GM18520 (cell line): Measurements from ENCODE around the gene UBE2E2.
"Not testable (repeated sequence)": the region's sequence is repeated elsewhere in the genome, so short reads cannot be mapped to it uniquely, and the experiment has no call there.

Source experiments
- ATAC-seq: cut with Tn5 transposase; IDR thresholded peaks from one replicate; pipeline ENCODE4 v1.9.1; 2021; ENCODE audit not compliant: unreplicated experiment

Gene UBE2E2

DNA sequence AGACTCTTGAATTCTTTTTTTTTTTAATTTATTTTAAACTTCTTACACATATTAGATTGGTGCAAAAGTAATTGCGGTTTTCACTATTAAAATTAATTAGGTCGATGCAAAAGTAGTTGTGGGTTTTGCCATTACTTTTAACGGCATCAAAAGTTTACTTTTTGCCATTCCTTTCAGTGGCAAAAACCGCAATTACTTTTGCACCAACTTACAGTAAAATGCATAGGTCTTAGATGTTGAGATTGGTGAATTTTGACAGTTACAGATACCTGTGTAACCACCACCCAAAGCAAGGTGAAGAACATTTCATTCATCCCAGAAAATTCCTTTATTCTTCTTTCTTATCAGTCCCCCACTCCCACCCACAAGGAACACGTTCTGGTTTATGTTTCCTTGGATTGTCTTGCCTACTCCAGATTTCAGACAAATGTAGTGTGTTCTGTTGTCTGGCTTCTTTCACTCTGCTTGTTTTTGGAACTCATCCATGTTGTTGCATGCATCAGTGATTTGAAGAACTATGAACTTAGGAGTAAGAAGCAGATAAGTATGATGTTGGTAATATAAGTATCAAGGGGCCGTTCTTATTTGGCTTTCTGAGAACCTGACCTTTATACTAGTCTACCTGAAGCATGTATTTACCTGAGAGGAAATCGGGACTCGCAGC, 404.2 kb downstream of the UBE2E2 start:
- no peak for ATAC-seq

DNA sequence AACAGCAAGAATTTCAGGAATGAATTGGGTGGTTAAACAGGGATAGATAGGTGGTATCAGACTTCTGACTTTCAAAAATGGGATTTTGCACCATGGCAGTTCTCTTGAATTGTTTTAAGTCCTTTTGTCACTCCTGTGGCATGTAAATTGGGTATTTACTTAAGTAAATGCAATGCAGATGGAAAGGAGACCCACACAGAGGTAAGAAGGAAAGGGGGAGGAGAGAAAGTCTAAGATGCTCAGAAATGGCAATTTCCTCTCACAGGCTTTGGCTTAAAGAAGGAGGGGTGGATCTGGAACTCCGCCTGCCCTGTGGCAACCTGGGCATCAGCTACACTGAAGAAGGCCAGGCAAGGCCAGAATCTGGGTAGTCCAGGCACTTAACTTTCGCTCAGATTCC, 405.5 kb downstream of the UBE2E2 start:
- no peak for ATAC-seq

DNA sequence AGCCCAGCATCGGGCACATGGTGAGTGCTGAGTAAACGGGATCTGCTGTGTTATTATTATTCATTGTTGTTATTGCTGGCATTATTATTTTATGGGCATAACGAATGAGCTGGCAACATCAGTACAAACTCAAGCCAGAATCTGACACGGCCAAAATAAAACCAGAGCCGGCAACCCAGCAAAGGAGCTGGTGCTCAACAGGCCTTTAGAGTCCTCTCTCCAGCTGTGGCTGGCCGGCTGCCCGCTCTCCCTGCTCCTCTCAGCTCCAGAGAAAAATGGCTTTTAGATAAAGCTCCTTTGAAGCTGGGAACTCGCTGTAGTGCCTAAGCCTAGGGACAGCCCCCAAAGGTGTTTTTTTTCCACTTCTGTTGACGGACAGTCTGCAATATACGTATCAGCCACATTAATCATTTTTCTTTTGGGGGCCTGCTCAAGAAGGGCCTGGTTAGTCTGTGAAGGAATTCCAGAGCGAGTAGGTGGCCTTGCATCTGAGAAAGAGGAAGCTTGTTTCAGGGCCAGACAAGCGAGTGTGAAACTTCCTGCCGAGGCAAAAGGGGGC, 408.7 kb downstream of the UBE2E2 start:
- no peak for ATAC-seq

DNA sequence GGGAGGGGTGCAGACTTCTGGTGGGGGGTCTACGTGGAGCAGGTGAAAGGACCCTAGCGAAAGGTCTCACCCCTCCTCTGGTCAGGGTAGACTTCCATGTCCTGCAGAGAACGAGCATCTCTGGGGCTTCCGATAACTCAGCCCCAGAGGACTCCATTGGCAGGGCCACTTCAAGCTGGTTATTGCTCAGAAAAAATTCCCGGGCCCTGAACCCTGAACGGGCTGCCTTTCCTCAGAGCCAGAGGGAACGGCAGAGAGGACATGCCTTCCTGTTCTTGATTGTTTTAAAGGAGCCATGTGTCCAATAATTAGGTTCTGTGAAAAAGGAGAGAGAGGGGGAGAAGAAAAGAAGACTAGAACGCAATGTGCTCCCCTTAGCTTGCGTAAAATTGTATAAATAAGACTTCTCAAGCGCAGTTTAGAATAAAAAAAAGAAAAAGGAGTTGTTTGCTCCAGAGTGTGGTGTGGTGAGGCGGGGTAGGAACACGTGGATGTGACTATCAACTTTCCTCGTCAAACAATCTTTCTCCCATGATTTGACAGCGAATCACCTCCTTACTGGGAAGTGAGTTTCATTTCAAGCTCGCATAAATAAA, 409.3 kb downstream of the UBE2E2 start:
- no peak for ATAC-seq

DNA sequence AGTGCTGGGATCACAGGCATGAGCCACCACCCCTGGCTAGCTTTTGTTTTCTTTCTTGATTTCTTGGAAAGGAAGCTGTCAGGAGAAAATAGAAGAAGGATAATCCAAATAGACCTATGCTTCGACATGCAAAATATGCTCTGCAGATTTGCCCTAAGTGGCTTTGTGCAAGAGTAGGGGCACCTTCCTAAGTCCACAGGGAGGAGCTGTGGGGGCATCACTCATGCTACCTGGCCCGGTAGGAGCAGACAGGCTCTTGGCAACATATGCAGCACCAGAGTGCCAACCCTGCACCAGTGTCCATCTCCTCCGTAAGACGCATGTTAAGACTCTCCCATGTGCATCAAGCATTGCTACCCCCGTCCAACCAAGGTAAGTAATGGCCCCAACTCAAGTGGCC, 411.9 kb downstream of the UBE2E2 start:
- no peak for ATAC-seq

DNA sequence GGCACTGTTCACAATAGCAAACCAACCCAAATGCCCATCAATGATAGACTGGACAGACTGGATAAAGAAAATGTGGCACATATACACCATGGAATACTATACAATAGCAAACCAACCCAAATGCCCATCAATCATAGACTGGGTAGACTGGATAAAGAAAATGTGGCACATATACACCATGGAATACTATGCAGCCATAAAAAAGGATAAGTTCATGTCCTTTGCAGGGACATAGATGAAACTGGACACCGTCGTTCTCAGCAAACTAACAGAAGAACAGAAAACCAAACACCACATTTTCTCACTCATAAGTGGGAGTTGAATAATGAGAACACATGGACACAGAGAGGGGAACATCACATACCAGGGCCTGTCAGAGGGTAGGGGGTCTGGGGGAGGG, 415.3 kb downstream of the UBE2E2 start:
- not testable (repeated sequence) for ATAC-seq

DNA sequence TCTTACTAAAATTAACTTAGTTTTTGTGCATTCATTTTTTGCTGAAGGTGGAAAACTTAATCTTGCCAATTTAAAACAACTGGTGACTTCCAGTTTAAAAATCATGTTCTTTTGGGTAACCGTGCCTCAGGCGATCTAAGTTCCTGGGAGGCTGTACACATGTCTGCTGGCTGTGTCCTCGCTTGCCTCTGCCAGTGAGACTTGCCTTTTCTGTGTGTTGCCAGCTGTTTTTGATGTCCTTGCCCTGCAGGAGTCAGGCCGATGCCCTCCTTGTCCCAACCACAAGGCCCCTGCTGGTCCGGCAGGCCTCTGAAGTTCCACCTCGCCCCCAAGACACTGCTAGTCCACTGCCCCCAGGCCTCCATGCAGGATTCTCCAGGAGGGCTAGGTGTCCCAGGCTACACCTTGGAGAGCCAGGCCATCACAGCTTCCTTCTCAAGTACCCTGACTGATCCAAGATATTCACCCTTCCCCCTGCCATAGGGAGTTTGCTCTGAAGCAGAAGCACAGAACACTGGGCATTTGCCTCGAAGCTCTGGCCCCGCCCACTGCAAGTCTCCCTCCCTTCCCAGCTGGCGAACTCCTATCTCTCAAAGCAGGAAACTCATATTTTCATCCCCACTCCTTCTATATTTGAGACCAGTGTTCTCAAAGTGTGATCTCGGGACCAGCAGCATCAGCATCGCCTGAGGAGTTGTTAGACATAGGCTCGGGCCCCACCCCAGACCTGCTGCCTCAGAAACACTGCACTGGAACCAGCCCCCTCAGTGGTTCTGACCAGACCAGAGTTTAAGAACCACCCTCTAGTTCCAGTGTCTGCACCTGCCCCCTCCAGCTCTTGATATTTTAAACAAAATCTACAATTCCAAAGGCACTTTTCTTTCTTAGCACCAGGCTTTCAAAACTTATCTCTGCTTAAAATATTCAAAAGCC, 416.8 kb downstream of the UBE2E2 start:
- no peak for ATAC-seq

DNA sequence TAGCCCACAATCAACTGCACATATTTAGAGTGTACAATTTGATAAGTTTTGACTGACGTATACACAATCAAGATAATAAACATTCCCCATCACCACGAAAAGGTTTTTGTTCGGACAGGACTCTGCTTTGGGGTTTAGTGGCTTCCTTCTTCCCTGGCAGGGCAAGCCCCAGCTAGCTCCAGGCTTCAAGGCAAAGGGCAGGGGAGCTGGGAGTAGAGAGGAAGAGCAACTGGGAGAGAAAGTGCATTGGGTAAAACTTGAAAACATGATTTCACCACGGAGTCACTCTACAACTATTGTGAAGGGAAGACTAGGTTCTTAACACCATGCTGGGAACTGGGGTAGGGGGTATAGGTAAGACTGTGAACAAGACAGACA, 417.5 kb downstream of the UBE2E2 start:
- no peak for ATAC-seq

DNA sequence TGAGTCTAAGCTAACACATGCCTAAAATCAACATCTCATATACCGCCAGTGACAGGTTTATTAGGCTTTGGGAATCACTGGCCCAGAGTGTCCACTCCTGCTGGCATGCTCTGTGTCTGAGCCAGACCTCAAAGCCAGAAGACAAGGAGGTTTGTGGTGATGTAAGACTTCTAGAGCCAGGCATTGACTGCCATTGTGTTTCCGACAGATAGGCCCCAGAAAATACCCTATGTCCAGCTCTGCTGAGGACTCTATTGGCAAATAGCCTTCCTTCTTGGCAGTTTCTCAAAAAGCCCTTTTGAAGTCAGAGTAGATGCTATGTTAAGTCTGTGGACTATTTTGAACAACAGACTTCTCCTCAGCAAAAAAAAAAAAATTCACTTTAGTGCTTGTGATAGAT, 420.7 kb downstream of the UBE2E2 start:
- ATAC-seq: no peak

DNA sequence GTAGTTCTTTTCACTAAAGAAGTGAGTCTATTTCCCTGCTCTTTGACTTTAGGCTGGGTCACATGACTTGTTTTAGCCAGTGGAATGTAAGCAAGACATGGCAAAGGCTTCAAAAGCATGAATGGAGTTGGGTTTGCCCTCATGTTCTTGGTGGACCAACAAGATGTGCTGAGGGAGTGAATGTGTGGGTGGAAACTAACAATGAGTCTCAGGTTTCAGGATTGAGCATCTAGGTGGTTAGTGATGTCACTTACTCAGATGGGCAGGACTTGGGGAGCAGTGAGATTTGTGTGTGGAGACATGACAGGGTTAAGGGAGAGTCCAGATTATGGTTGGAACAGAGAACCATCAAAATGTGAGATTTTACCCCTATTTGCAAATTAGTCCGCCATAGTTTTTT, 421.2 kb downstream of the UBE2E2 start:
- no peak for ATAC-seq

DNA sequence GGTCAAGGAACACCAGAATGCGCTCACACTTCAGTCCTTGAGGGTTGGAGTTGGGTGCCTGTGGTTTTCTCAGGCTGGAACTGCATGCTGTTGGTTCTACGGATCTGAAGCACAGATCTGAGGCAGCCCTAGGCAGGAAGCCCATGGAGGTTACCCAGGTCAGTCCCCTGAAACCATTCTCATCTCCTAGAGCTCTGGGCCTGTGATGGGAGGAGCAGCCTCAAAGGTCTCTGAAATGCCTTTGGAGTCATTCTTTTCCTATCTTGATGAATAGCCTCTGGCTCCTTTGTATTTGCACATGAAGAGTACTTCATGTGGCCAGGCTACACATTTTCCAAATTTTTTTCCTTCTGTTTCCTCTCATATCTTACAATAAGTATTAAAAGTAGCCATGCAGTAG, 423.3 kb downstream of the UBE2E2 start:
- ATAC-seq: no peak

DNA sequence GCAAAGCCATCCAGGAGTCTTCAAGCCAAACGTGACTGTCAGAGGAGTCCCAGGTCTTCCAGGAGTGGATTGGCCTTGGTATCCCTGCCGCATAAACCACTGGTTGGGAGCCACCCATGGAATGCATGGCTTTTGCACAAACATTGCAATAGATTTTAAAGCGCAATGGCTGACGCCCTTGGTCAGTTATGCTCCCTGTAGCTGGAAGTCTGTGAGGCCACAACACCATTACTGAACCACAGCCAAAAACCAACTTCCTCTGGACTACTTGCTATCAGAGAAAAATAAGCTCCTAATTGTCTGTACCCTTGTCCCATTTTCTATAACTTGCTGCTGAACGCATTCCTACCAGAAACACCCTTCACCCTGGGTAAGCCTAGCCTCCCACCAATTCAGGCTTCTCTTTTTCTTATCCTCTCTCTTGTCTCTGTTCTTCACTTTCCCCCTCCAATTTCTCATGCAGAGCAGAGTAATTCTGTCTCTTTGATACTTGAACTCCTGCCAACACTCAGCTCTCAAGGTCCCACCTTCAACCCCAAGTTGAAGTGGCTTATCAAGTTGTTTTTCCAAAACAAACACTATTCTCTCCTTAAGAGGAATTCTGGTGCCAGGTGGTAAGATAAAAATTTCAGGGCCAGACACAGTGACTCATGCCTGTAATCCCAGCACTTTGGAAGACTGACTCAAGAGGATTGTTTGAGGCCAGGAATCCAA, 426.2 kb downstream of the UBE2E2 start:
- no peak for ATAC-seq

DNA sequence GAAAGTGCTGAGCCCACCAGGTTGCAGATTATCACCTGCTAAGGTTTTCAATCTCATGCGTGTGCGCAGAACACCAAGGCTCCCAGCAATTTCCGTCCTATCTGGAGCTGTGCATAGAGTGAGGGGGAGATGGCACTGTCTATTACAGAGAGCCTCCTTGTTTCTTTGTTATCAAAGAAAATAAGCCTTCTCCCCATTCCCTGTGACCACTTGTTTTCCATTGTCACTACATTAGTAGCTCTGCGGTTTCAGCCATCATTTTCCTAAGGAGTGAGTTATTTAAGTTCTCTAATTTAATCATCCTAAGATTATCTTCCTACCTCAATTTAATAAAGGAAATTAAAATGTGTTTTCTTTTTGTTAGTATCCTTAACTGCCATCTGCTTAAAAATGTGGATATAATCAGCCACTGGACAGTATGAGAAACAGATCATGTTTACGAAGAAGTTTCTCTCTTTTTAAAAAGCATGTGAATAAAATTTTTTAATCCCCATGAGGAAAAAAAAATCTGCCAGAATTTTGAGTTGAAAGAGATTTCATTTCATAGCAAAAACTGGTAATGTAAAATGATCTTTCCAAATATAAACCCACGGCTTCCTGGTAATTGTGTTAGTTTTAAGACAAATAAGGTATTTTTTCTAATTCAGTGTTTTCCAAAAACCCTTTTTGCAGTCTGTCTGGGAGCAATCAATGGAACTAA, 430.3 kb downstream of the UBE2E2 start:
- ATAC-seq: no peak

DNA sequence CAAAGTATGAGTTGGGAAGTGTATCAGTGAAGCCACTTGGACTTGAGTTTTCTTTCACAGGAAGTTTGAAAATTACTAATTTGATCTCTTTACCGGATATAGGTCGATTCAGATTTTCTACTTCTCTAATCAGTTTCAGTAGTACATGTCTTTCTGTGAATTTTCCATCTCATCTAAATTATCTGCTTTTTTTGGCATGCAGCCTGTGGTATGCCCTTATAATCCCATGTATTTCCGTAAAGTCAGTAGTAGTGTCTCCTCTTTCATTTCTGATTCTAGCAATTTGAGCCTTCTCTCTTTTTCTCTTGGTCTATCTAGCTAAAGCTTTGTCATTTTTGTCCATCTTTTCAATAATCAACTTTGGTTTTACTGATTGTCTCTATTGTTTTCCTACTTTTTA, 434.2 kb downstream of the UBE2E2 start:
- ATAC-seq: no peak

DNA sequence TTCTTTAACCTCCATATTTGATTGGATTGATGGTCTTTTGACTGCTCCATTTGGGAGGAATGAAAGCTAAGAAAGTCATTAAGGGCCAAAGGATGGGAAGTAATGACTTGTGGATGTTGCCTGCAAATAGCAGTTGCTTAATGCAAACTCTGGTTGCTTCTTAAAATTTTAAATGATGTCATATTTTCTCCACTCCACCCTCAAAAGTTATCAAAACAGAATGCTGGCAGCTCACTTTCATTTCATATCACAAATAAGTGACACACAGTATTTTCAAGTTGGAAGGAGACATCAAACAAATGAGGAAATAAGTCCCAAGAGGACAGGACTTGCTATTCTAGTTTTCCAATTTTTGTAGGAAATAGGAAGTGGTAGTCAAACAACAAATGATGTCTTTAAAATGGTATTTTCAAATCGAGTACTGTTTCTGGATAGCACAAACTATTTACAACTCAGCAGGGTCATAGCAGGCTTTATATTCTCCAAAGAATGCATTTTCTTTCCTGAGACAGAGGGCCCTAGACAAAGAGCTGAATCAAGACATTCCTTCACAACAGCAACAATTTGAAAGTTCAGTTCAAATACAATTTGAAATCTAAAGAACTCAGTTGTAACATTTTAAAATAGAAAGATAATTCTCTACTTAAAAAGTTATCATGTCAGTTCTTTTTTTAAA, 437.5 kb downstream of the UBE2E2 start:
- no peak for ATAC-seq
